Measurements from ENCODE around the gene TRIOBP. TPM values are rescaled to one million over a fixed set of nuclear protein-coding genes. Genes with fewer than 3 reads are reported as not detected.

TRIOBP gene
- total RNA-seq, 1 donor from 2014 or later: 103 TPM

DNA sequence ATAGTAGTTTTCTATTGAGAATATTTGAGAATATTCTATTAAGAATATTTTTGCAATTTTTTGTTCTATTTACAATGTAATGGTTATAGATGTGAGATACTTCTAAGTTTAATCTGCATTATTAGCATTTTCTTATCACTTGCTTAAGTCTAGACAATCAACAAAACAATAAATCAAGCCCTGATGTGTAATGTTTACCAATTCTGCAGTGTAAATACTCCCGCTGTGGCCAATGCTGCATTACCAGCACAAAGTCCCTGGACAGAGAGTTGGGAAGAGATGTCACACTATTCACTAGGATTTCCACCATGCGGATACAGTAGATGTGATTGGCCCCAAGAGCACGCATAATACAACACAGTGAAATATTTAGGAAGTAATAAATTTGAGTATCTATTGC, 63.3 kb downstream of the TRIOBP start:
- H3K27ac Mint-ChIP-seq (ENCODE audit: unreplicated experiment): no peak overlapping the region
- no peak for DNase-seq (ENCODE audit: extremely low spot score, unreplicated experiment)
- TF ChIP-seq, protein P1, sequence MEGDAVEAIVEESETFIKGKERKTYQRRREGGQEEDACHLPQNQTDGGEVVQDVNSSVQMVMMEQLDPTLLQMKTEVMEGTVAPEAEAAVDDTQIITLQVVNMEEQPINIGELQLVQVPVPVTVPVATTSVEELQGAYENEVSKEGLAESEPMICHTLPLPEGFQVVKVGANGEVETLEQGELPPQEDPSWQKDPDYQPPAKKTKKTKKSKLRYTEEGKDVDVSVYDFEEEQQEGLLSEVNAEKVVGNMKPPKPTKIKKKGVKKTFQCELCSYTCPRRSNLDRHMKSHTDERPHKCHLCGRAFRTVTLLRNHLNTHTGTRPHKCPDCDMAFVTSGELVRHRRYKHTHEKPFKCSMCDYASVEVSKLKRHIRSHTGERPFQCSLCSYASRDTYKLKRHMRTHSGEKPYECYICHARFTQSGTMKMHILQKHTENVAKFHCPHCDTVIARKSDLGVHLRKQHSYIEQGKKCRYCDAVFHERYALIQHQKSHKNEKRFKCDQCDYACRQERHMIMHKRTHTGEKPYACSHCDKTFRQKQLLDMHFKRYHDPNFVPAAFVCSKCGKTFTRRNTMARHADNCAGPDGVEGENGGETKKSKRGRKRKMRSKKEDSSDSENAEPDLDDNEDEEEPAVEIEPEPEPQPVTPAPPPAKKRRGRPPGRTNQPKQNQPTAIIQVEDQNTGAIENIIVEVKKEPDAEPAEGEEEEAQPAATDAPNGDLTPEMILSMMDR (IDR thresholded peaks at IDR 0.05): no peak

DNA sequence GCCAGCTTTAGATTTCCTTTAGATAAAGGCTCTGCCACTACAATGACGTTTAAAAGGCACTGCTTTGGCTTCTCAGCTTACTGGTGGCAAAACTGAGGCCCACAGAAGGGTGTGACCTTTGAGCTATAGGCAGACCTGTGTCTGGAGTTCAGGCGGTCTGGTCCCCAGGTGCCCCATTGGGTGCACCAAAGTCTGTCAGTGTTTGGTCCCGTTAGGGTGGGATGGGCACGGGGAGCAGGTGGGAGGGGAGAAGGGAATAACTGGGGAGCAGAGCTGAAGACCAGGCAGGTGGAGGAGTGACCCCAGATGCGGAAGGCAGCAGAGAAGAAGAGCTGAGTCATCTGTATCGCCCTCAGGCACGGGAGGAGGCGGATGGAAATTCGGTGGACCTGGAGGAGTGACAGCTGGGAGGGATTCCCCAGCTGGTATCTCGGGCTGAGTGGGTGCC, 65.6 kb downstream of the TRIOBP start:
- H3K27ac Mint-ChIP-seq (ENCODE audit: unreplicated experiment): no peak overlapping the region
- H3K9me3 Mint-ChIP-seq (ENCODE audit: unreplicated experiment): no peaks in the 10 kb centered on the region
- H3K4me1 Mint-ChIP-seq (ENCODE audit: unreplicated experiment): peaks cover 4% of the 10 kb centered on the region
- no peak overlapping the region for H3K4me3 Mint-ChIP-seq (ENCODE audit: unreplicated experiment)
- no peak for DNase-seq (ENCODE audit: extremely low spot score, unreplicated experiment)
- H3K36me3 Mint-ChIP-seq (ENCODE audit: unreplicated experiment): peaks cover 37% of the 10 kb centered on the region
- H3K27me3 Mint-ChIP-seq (ENCODE audit: unreplicated experiment): no peaks in the 10 kb centered on the region
- TF ChIP-seq, protein P1 (IDR thresholded peaks at IDR 0.05): no peak

More for the DNA sequence above, 63.3 kb downstream of the TRIOBP start:
- Mint-ChIP-seq H3K9me3 (ENCODE audit: unreplicated experiment) (no peaks in the 10 kb centered on the region), H3K36me3 (ENCODE audit: unreplicated experiment) (peaks cover 34% of the 10 kb centered on the region), H3K4me1 (ENCODE audit: unreplicated experiment) (peaks cover 4% of the 10 kb centered on the region), H3K27me3 (ENCODE audit: unreplicated experiment) (no peaks in the 10 kb centered on the region), H3K4me3 (ENCODE audit: unreplicated experiment) (no peak overlapping the region)

DNA sequence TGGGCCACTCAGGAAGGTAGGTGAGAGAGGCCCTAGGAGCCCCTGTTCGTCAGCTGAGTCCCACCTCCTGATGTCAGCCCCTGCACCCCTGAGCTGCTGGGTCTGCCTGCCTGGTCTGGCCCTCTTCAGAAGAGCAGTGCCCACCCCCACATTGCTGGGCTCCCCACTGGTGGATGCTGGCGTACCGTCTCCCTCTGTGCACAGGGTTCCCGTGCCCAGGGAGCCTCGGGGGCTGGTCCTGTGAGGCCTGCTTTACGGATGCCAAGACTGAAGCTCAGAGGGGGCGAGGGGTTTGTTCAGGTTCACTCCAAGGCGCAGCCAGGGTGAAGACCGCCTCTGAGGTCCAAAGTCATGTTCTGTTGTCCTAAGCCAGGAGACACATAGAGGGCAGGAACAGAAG, 66.2 kb downstream of the TRIOBP start:
- DNase-seq (ENCODE audit: extremely low spot score, unreplicated experiment): no peak
- Mint-ChIP-seq H3K4me3 (ENCODE audit: unreplicated experiment) (no peak overlapping the region), H3K36me3 (ENCODE audit: unreplicated experiment) (peaks cover 37% of the 10 kb centered on the region), H3K27ac (ENCODE audit: unreplicated experiment) (no peak overlapping the region), H3K9me3 (ENCODE audit: unreplicated experiment) (no peaks in the 10 kb centered on the region), H3K27me3 (ENCODE audit: unreplicated experiment) (no peaks in the 10 kb centered on the region), H3K4me1 (ENCODE audit: unreplicated experiment) (peaks cover 4% of the 10 kb centered on the region)
- TF ChIP-seq, protein P1 (IDR thresholded peaks at IDR 0.05): no peak

DNA sequence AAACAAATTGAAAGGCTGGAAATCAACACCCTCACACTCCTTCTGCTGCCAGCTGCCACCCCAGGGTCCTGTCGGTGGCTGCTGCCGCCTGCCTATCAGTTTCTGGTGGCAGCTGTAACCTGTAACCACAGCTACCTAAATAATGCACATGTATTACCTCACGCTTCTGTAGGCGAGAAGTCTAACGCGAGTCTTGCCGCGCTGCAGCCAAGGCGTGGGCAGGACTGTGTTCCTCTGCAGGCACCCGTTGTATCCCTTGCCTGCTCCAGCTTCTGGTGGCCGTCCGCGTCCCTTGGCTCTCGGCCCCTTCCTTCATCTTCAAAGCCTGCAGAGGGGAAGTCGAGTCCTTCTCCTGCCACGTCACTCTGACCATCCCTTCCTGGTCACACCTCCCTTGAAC, 66.8 kb downstream of the TRIOBP start:
- no peak overlapping the region for H3K27ac Mint-ChIP-seq (ENCODE audit: unreplicated experiment)
- peaks cover 31% of the 10 kb centered on the region for H3K36me3 Mint-ChIP-seq (ENCODE audit: unreplicated experiment)
- no peaks in the 10 kb centered on the region for H3K27me3 Mint-ChIP-seq (ENCODE audit: unreplicated experiment)
- no peaks in the 10 kb centered on the region for H3K9me3 Mint-ChIP-seq (ENCODE audit: unreplicated experiment)
- TF ChIP-seq, protein P1 (IDR thresholded peaks at IDR 0.05): no peak
- H3K4me1 Mint-ChIP-seq (ENCODE audit: unreplicated experiment): peaks cover 3% of the 10 kb centered on the region
- no peak overlapping the region for H3K4me3 Mint-ChIP-seq (ENCODE audit: unreplicated experiment)
- no peak for DNase-seq (ENCODE audit: extremely low spot score, unreplicated experiment)

DNA sequence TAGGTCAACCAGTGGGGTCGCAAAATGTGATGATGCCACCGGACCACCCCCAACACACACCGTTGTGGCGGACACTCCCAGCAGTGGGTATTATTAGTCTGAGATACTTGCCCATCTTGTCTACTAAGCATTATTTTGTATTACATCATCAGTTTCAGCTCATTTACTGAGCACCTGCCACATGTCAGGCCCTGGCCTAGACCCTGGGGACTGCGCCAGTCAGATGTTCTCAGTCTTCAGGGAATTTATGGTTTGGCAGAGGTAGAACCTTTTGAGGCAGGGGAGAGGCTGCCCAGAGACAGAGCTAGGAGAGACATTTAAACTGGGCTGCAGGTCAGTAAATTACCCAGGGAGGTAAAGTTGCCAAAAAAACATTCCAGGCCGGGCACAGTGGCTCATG, 67.8 kb downstream of the TRIOBP start:
- Mint-ChIP-seq H3K36me3 (ENCODE audit: unreplicated experiment) (peaks cover 26% of the 10 kb centered on the region), H3K4me3 (ENCODE audit: unreplicated experiment) (no peak overlapping the region), H3K9me3 (ENCODE audit: unreplicated experiment) (no peaks in the 10 kb centered on the region), H3K4me1 (ENCODE audit: unreplicated experiment) (peaks cover 3% of the 10 kb centered on the region), H3K27me3 (ENCODE audit: unreplicated experiment) (no peaks in the 10 kb centered on the region), H3K27ac (ENCODE audit: unreplicated experiment) (no peak overlapping the region)
- DNase-seq (ENCODE audit: extremely low spot score, unreplicated experiment): no peak
- TF ChIP-seq, protein P1 (IDR thresholded peaks at IDR 0.05): no peak
